Islet of Langerhans (tissue), 1 donor: Measurements from ENCODE around the gene TGFBR2.

Experiments used
- FAIRE-seq: peaks from one replicate; lab custom pipeline; 2011; peaks lifted over from hg19 to GRCh38; lab: Jason Lieb, UNC

Gene TGFBR2

DNA sequence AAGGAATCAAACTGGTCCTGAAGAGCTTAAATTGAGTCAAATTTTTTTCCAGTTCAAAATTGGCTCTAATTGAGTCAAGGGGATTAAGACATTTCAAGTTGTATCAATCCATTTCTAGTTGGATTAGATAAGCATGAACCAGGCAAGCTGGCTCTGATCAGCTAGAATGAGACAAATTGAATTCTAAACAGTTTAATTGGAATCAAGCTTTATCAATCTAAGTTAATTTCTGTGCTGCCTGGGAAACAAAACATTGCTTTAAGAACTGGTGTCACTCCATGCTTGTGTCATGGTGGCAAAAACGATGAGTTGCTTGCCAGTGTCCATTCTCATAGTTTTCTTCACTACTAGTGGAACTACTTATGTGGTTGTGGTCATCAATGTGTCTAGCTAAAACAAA lies 116.8 kb downstream of the TGFBR2 start:
- no peak for FAIRE-seq

DNA sequence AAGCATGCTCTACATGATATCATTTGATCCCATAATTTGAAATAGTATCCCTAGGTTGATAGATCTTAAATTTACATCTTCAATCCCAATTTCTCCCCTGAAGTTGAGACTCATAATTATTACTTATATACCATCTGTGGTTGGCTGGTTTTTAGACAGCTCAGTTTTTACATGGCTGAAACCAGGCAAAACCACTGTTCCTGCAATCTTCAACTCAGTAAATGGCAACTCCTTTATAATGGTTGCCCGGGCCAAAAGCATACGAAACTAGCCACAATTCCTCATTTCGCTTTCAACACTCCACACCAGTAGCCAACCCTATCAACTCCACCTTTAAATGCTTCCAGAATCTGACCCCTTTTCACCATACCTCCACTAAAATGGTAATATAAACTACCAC lies 118.5 kb downstream of the TGFBR2 start:
- FAIRE-seq = no peak

DNA sequence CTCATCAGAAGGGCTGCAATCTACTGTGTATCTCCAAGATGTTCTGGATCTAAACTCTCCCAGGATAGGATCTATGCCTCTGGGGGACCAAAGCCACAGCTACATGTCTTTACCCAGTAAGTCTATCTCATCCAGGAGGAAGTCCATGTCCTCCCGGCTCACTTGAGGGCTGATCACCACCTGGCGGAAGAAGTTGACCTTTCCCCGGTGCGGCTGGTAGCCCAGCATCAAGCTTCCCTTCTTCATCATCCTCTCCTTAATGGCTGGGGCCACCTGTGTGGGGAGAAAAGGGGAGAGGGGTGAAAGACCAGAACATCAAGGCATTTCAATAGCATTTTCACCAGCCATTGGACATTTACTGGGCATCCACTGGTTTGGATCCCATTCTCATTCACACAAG lies 121.7 kb downstream of the TGFBR2 start:
- no peak for FAIRE-seq

DNA sequence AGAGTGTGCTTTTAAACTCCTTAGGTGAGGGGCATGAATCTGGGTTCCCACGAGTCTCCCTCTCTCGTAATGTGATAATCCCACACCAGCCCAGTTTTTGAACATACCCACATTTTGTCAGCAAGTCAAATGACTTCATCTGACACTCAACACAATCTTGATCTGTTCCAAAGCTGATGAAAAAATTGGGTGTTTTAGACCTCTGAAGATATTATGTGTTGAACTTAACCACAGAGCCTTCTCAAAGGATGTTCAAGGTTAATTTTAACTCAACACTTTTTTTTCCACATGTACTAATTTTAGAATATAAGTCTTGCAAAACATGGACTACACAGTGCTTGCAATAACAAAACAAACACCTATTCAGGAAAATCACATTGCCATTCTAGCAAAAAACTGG lies 123.1 kb downstream of the TGFBR2 start:
- no peak for FAIRE-seq

DNA sequence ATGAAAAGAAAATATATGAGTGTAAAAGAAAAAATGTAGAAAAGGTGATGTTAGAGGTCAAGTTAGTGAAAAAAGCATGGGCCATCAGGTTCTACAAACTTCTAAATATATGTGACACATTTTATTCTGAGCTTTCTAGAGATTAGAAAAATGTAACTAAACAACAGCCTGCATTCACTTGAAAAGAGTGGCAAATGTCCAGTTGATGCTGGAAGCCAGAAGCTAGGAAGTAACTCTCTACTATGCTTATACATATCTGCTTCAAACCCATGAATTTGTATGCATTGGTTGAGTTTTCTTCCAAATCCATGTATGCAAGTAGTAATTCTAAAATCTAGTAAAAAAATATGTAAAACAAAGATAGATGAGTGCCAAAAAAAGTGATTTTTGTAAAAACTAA lies 123.5 kb downstream of the TGFBR2 start:
- no peak for FAIRE-seq

DNA sequence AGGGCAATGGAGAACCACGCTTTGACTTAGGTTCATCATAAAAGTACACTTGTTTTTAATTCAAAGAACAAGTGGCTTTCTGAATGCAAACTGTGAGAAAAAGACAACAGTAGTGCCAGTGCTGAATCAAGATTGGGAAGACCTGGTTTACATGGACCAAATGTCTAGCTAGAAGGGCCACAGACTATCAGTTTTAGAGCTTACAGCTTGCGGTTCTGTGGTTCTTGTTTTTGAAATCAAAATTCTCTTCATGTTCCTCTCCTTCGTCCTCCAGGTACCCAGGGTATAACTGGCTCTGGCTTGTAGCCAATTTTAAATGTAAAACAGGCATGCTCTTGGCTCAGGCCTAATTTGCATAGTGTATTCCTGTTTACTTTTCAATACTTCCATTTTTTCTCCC lies 124.6 kb downstream of the TGFBR2 start:
- FAIRE-seq = no peak

DNA sequence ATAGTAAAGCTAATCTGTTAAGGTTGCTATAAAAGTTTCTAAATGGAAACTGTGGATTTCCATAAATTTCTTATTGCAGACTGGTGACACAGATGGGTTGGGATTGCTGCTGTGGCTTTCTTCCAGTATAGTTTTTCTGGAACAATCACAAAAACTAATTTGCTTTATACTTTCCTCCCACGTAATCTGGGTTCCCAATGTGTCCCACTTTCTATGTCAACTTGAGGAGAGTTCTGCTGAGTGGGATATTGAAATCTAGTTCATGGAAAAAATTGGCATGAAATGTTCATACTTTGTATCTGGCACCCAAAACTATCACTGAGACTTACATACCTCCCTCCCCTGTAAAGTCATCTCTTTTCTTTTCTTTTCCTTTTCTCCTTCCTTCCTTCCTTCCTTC lies 126.8 kb downstream of the TGFBR2 start:
- no peak for FAIRE-seq

DNA sequence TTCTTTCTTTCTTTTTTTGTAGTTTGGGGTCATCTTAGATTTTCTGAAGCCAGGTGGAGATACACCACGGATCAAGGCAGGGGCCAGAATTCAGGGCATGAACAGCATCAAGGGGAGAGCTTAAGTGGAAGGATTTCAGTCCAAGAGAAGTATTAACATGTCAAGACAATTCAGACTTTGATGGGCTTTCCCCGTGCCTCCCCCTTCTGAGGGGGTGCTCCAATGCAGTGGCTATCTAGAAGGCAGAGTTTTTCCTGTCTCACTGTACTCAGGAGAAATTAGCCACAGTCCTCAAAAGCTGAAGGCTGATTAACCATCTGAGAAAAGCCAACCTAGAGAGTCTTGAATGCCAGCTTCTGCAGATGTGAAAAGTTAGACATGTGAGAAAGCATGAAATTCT lies 127.3 kb downstream of the TGFBR2 start:
- no peak for FAIRE-seq

DNA sequence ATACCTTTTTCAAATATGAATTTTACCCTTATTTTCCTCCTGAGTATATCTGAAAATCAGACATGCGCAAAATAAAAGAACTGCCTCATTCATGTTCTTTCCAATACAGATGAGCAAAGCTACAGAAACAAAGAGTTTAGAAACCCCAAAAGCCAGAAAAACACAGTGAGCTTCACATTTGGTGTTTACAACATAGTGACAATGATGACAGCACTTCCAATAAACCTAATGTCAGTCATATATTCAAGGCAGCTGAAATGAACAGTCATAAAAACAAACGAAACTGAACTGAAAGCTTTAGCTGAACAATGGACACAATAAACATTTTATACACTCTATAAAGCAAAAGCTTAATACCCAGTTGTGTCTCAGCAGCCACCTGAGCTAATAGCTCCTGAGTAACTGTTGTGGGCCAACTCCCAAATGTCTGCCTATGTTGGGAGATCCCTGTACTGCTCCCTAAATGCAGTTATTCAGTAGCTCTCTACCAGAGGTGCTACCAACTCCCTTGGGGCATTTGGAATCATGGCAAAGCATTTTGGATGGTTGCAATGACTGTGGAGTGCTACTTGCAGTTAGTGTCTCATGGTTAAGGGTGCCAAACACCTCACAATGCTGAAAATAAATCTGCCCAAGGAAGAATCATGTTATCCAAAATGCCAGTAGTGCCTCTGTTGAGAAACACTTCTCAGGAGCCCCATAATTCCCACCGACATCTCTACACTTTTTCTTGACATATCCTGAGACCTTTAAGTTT lies 131.5 kb downstream of the TGFBR2 start:
- FAIRE-seq = no peak

DNA sequence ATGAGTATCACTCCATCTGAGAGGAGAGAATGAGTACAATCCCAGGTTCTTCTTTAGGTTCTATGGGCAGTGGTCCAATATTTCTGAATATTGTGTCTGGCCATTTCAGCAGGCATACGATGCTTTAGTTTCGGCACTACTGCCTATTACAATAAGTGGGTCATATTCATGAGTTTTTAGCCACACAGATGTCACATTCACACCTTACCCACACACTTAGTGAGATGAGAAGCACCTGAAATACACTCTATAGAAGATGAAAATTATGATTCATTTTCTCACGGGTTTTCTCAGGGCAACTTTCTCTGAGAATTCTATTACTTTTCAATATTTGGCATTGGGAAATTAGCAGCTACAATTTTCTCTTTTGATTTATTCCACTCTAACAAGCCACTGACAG lies 132.2 kb downstream of the TGFBR2 start:
- no peak for FAIRE-seq

DNA sequence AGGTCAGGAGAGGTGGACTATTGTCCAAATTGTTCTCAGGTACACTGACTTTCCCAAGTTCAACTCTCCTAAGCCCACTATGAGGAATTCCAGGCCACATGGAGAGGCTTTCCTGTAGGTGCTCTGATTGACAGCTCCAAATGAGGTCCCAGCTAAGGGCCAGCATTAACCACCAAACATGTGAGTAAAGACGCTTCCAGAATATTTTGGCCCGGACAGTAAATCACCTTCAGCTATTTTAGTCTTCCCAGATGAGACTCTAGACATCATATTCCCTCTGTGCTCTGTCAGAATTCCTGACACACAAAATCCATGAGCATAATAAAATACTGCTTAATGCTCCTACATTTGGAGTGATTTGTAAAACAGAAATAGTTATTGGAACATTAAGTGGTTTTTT lies 135.5 kb downstream of the TGFBR2 start:
- no peak for FAIRE-seq

DNA sequence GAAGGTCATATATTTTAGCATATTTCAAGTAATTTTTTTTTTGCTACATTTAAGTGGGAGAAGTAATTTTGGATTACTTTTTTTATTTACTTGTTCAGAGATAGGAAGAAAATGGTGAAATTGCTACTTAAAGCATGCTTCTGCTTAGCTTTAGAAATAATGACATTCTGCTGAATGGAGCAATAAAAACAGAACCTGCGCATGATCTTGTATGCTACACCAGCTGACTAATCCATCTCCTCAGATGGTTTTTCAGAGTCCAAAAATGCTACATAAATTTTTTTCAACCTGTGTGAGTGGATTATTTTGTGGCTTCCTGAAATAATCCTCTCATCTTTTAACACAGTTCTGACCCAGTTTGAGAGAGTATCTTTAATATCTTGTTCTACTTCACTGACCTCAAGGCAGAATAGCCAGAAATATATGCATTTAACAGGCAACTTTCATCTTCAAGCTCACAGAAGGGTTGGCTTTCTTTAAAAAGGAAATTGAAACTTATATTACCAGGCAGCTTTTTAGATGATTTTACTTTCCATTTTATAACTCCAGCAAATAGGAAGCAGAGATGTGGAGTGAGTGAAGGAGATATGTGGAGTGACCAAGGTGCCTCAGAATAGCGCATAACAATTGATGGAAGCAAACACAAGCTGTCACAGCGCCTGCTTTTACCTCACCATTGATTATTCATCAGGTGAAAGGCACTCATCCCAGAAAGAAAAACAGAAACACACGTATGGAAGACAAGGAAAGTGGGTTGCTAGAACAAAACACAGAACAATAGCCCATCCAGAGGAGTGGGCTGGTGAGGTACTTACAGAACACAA lies 136.6 kb downstream of the TGFBR2 start:
- no peak for FAIRE-seq
